Sigmoid colon (tissue), 4 donors: ENCODE data around the gene VDR.

Source experiments
- CTCF ChIP-seq, 4 experiments: fragments of 450-650 bp in 3 of 4; fragments of 200-600 bp in 1 of 4; IDR thresholded peaks; one replicate each; pipeline ENCODE4 v1.5.1; 2016 to 2019; ENCODE audit warnings: antibody characterized with exemption in 4 of 4, mild to moderate bottlenecking in 3 of 4, moderate library complexity in 2 of 4
- POLR2A ChIP-seq, 2 donors: fragments of 450-650 bp; IDR thresholded peaks; one replicate each; pipeline ENCODE4 v1.6.1; 2016; ENCODE audit warnings: antibody characterized with exemption in 2 of 2, mild to moderate bottlenecking in 2 of 2, moderate library complexity in 2 of 2
- POLR2AphosphoS5 ChIP-seq, 4 donors: sonication (generic); formaldehyde crosslinking; IDR thresholded peaks; one replicate each; pipeline ENCODE4 v1.6.1; 2017; ENCODE audit warnings: antibody characterized with exemption in 4 of 4

GRCh38 chr12:47899466-47899865, 5.3 kb downstream of the VDR start:
- no peak for TF ChIP-seq CTCF (IDR thresholded peaks at IDR 0.05)
- TF ChIP-seq POLR2A (IDR thresholded peaks at IDR 0.05): no peak
- TF ChIP-seq POLR2AphosphoS5 (IDR thresholded peaks at IDR 0.05): no peak
